Body of pancreas (tissue), 4 donors: Measurements from ENCODE around the gene TRIAP1.

Source experiments
- POLR2A ChIP-seq, 3 donors: fragments of 450-650 bp; IDR thresholded peaks; one replicate each; pipeline ENCODE4 v1.6.1; 2016; ENCODE audit warnings: antibody characterized with exemption in 3 of 3, mild to moderate bottlenecking in 2 of 3
- TF ChIP-seq, protein P1 (sequence below), 7 experiments: fragments of 450-650 bp in 4 of 7; fragments of 200-600 bp in 3 of 7; sonication (generic) in 3 of 7; IDR thresholded peaks; one replicate each; pipeline ENCODE4 v1.5.1; 2016 to 2019; ENCODE audit warnings: antibody characterized with exemption in 7 of 7

DNA sequence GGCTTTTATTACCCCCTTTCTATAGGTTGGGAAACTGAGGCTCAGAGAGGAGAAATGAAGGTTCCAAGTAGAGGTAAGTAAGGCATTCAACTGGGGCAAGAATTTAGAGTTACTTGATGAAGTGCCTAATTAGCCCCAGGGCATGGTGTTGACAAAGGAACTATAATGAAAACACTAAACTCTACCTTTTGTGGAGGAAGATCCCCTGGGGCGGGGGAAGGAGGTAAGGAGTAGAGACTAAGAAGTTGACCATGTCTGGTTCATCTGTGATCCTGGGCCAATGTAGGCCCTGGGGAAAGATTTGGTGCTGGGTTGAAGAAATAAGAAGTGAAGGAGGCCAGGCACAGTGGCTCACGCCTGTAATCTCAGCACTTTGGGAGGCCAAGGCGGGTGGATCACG lies 24.5 kb downstream of the TRIAP1 start:
- TF ChIP-seq, protein P1, sequence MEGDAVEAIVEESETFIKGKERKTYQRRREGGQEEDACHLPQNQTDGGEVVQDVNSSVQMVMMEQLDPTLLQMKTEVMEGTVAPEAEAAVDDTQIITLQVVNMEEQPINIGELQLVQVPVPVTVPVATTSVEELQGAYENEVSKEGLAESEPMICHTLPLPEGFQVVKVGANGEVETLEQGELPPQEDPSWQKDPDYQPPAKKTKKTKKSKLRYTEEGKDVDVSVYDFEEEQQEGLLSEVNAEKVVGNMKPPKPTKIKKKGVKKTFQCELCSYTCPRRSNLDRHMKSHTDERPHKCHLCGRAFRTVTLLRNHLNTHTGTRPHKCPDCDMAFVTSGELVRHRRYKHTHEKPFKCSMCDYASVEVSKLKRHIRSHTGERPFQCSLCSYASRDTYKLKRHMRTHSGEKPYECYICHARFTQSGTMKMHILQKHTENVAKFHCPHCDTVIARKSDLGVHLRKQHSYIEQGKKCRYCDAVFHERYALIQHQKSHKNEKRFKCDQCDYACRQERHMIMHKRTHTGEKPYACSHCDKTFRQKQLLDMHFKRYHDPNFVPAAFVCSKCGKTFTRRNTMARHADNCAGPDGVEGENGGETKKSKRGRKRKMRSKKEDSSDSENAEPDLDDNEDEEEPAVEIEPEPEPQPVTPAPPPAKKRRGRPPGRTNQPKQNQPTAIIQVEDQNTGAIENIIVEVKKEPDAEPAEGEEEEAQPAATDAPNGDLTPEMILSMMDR (IDR thresholded peaks at IDR 0.05) = no peak
- TF ChIP-seq POLR2A (IDR thresholded peaks at IDR 0.05) = no peak
